HEK293 (cell line): ENCODE results near the gene CSMD2.

Experiments
- GLI4 ChIP-seq: fragments of 450-650 bp; formaldehyde crosslinking; IDR thresholded peaks from 2 replicates; pipeline ENCODE4 v1.5.1; 2016; ENCODE audit warnings: missing biosample characterization, missing genetic modification characterization
- ZBTB11 ChIP-seq: fragments of 450-650 bp; formaldehyde crosslinking; conservative IDR thresholded peaks from 2 replicates; pipeline ENCODE4 v1.5.1; 2016; ENCODE audit warnings: low read depth, missing biosample characterization, missing genetic modification characterization
- ZNF473 ChIP-seq: fragments of 450-650 bp; formaldehyde crosslinking; IDR thresholded peaks from 2 replicates; pipeline ENCODE4 v1.5.1; 2017; ENCODE audit warnings: missing biosample characterization, missing genetic modification characterization
- ZNF664 ChIP-seq: fragments of 450-650 bp; formaldehyde crosslinking; IDR thresholded peaks from 2 replicates; pipeline ENCODE4 v1.5.1; 2016; ENCODE audit warnings: missing biosample characterization, missing genetic modification characterization
- ZNF677 ChIP-seq: fragments of 450-650 bp; IDR thresholded peaks from 2 replicates; pipeline ENCODE4 v1.5.0; 2018; ENCODE audit warnings: missing biosample characterization, mild to moderate bottlenecking, missing genetic modification characterization, moderate library complexity

CSMD2 gene

GRCh38 chr1:33464552-33464951 lies 700.5 kb downstream of the CSMD2 start (continued):
- TF ChIP-seq ZBTB11 = no peak
- no peak for TF ChIP-seq ZNF677 (tag by site-specific recombination)
- TF ChIP-seq GLI4 (tag by site-specific recombination) = no peak
- TF ChIP-seq ZNF473 = no peak
- TF ChIP-seq ZNF664 (tag by site-specific recombination) = no peak
